Activated CD4-positive, alpha-beta T cell treated with anti-CD3 and anti-CD28 coated beads for 1 hour (primary cell): ENCODE data around the gene RAD17.
A peak's percentile ranks its signal among the peaks of the same experiment; 100 is the strongest.
"Not testable (repeated sequence)": the region's sequence is repeated elsewhere in the genome, so short reads cannot be mapped to it uniquely, and the experiment has no call there.

Source experiments
- DNase-seq: peaks from one replicate; pipeline ENCODE4 v3.0.0-alpha.2; 2020

RAD17 gene

DNA sequence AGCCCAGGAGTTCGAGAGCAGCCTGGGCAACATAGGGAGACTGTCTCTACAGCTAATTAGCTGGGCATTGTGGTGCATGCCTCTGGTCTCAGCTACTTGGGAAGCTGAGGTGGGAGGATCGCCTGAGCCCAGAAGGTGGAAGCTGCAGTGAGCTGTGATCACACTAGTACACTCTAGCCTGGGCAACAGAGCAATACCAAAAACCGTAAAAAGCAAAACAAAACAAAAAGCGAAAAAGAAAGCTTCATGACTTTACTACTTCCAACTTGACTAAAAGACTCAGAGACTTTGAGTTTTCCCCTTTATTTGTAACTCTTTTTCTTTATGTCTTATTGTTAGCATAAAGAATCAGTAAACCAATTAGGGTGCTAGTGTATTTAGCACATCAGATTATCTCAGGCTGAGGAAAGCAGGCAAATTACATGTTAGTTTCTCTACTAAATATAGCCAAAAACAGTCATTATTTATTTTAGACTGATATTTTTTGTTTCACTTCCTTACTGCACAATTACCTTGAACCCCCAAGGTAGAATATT is 5.4 kb downstream of the RAD17 start:
- no peak for DNase-seq

- DNase-seq, result no peak
Observed at GRCh38 chr5:69378376-69378775, 8.8 kb downstream of the RAD17 start.

- DNase-seq, result no peak
Observed at GRCh38 chr5:69404659-69405330, 35.2 kb downstream of the RAD17 start.

DNA sequence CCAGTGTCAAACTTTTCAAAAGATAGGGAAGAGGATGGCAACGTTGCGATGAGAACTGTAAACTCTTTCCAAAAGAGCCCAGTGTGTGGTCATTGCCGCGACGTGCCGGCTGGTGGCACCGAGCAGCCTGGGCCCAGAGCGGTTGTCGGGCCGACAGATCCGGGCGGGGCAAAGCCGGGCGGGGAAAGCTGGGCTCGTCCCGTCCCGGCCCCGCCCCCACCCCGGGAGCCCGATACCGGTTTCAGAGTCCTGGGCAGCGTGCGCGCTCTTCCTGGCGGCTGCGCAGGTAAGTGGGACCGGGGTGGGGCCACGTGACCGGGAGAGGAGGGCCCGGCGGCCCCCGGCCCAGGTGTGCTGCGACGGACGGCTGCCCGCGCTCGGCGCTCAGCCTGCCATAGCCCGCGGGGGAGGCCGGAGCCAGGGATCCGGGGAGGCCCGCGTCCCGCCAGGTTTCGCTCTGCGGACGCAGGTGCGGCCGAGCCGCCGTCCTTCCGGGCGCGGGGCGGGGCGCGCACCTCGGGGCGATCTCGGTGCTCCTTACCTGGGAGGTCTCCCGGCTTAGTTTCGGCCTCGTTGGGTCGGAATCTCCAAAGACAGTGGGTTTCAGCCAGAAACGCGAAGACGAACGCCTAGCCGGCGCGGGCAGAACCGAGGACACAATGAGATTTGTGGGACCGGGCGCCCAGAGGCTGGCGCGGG is 45.4 kb downstream of the RAD17 start, which contains the start of gene MARVELD2:
Gene MARVELD2, plus strand, starts transcription at position 232 of the 699 bp plus-strand sequence. CDS start 4,270 bp downstream, outside the sequence.
- DNase-seq, result peak; percentile 30

DNA sequence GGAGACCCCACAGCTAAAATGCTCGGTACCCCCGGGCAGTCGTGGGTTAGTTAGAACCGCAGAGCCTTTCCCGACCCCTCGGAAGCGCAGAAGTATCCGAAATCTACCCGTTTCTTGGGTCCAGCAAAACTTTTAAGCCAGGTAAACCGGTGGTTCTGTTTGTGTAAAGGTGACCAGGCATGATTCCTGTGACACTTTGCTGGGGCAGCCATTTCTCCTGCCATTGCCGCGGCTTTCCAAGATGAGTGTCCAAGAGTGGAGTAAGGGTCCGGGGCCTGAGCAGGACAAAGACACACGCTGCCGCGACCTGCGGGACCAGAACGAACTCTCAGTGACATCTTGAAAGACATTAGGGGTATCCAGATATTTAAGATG is 46.0 kb downstream of the RAD17 start:
- DNase-seq, result no peak

DNA sequence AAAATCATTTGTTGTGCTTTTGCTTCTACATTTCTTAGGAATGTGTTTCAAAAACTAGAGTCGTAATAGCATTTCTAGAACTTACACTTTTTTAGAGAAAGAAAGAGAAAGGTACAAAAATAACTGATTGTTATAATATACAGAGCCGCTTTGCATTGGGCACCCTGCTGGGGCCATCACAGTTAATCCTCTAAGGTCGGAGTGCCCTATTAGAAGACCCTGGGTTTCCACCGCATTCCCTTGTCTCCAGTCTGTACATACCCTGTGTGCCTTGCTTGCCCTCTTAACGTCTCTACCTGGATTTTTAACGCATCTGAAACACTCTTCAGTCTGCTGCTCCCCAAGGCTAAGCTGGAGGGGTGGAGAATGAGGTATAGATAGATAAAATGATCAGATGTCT is 46.6 kb downstream of the RAD17 start:
- DNase-seq, result no peak

- DNase-seq, result no peak
Observed at GRCh38 chr5:69416699-69417098, 47.1 kb downstream of the RAD17 start.

DNA sequence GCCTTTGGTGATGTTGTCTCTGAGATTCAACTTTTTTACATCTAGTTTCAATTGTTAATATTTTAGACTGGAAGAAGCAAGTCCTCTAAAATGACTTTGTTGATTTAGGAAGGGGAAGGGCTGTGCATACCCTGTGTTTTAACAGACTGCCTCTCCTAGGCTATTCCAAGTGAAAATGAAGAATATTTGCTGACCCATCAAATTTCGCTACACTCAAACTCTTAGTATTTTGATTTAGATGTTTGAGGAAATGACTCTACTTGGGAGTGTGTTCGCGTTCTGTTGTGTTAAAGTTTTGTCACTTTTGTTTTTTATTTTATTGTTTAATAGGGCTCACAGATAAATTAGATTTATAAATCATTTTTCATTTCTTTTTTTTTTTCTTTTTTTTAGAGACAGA is 48.9 kb downstream of the RAD17 start:
- DNase-seq, result no peak

- no peak for DNase-seq
Observed at GRCh38 chr5:69431424-69432303, 62.0 kb downstream of the RAD17 start.

- DNase-seq, result no peak
Observed at GRCh38 chr5:69432412-69433206, 63.0 kb downstream of the RAD17 start.

GRCh38 chr5:69435276-69435884 is 65.8 kb downstream of the RAD17 start:
- DNase-seq, result not testable (repeated sequence)

DNA sequence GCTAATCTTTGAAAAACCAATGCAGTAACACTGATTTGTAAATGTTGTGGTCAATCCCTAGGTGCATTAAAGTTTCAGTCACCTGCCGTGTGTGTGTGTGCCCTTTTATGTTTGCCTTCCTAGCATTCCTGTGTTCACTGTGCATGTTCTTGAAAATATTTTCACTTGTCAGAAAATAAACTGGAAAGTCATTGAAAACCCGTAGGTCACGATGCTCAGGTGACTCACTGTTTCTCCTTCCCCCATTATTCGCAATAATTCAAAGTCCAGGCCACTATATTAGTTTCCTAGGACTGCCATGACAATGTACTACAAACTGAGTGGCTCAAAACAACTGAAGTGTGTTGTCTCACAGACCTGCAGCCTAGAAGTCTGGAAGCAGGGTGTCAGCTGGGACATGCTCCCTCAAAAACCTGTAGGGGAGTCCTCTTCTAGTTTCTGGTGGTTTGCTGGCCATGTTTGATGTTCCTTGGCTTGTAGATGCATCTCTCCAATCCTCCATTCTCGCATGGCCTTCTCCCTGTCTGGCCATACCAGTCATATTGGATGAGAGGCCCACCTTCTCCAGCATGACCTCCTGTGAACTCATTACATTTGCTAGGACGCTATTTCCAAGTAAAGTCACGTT is 74.6 kb downstream of the RAD17 start:
- DNase-seq, result no peak

- DNase-seq, result no peak
Observed at GRCh38 chr5:69449511-69449910, 79.9 kb downstream of the RAD17 start.

DNA sequence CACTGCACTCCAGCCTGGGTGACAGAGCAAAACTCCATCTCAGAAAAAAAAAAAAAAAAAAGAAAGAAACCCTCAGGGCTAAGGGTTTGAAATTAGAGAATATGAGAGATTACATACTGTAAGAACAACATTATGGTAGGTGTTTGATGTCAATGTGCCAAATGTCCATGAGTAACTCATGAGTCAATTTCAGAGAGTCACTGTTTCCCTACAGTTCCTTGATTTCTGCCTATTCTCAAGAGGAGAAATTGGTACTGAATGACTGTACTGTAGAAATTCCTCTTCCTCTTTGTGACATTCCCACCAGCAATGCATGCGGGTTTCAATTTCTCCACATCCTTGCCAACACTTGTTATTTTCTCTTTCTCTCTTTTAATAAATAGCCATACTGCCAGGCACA is 80.5 kb downstream of the RAD17 start:
- DNase-seq, result no peak

DNA sequence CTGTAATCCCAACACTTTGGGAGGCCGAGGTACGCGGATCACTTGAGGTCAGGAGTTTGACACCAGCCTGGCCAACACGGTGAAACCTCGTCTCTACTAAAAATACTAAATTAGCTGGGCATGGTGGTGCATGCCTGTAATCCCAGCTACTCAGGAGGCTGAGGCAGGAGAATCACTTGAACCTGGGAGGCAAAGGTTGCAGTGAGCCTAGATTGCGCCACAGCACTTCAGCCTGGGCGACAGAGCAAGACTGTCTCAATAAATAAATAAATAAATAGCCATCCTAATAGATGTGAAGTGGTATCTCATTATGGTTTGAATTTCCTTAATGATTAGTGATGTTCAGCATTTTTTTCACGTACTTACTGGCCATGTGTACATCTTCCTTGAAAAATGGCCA is 80.9 kb downstream of the RAD17 start:
- DNase-seq, result not testable (repeated sequence)

GRCh38 chr5:69451941-69452647 is 82.5 kb downstream of the RAD17 start:
- DNase-seq, result no peak

DNA sequence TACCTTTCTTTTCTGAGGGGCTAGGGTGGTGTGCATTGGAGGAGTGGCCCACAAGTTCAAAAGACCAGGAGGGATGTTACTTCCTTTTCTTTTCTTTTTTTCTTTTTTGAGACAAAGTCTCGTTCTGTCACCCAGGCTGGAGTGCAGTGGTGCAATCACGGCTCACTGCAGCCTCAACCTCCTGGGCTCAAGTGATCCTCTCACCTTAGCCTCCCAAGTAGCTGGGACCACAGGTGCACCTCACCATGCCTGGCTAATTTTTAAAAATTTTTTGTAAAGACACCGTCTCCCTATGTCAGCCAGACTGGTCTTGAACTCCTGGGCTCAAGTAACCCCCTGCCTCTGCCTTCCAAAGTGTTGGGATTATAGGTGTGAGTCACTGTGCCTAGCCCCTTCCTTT is 83.9 kb downstream of the RAD17 start:
- DNase-seq, result not testable (repeated sequence)

DNA sequence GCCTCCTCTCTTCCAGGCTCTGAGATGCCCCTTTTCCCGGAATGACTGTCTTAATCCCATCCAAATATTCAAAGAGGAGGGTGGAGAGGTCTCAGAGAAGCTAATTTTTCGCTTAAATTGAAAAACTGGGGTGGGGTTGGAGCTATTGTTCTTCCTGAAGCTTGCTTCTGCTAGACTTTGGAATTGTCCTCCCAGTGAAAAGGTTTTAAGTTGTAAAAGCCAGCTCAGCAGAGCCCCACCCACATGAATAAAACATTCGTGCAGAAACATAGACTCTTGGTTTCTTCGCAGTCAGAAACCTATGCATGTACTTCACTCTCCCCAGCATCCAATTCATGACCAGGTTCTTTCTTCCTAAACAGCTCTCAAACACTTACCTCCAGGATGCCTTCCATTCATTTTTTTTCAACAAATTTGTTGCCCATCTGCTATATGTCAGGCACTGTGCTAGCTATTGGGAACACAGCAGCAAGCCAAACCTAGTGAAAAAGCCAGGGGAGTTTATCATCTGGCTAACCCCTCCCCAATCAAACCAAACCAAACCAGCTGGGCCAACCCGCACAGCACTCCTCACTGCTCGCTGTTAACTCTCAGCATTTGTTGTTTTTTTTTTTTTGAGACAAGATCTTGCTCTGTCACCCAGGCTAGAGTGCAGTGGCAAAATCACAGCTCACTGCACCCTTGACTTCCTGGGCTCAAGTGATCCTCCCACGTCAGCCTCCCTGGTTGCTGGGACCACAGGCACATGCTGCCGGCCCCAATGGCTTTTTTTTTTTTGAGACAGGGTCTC is 85.0 kb downstream of the RAD17 start:
- no peak for DNase-seq

GRCh38 chr5:69455428-69455988 is 85.9 kb downstream of the RAD17 start:
- DNase-seq, result not testable (repeated sequence)

DNA sequence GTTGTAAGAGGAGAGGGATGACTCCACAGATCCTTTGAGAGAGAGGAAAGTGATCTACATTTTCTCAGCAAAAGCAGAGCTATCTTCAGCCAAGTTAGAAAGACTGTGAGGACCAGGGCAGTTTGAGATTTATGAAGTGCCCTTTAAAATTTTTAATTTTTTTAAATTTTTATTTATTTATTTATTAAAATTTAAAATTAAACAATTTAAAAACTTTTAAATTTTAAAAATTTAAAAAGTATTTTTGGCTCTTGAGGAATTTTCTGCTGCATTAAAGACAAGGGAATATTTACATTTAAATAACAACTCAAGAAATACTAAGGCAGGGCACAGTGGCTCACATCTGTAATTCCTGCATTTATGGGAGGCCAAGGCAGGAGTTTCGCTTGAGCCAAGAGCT is 92.6 kb downstream of the RAD17 start:
- DNase-seq, result no peak
